ENCODE results near the gene IQGAP3.

The IQGAP3 gene

DNA sequence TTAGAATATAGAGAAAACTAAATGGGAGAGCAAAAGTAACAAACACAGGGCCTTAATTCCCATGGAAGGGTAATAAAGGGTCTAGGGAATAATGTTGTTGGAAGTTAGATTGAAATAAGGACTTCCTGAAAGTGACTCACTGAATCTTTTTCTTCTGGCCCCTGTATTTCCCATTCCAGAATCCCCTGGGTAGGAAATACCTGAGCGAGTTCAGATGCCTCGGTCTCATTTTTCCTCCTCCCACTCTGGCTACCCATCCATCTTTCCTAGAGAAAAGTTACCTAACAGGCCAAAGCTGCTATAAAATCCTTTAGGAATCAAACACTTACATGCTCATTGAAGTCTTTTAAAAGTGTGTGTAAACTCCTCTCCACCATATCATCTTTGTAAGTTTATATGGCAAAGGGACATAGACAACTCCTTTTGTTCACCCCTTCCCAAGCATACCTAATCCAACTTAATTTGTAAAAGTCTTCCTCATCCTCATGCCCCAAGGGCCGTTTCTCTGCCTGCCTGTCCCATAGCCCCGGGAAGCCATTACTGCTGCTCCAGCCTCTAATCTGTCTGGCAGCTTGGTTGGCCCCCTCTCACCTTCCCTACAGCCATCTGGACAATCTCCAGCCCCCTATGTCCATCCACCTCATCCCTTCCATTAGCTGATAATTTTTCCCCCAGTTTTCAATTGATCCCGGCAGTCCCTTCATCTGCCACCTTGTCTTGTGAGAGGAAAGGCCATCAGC is 68.5 kb downstream of the IQGAP3 start:
- TF ChIP-seq, protein P1, sequence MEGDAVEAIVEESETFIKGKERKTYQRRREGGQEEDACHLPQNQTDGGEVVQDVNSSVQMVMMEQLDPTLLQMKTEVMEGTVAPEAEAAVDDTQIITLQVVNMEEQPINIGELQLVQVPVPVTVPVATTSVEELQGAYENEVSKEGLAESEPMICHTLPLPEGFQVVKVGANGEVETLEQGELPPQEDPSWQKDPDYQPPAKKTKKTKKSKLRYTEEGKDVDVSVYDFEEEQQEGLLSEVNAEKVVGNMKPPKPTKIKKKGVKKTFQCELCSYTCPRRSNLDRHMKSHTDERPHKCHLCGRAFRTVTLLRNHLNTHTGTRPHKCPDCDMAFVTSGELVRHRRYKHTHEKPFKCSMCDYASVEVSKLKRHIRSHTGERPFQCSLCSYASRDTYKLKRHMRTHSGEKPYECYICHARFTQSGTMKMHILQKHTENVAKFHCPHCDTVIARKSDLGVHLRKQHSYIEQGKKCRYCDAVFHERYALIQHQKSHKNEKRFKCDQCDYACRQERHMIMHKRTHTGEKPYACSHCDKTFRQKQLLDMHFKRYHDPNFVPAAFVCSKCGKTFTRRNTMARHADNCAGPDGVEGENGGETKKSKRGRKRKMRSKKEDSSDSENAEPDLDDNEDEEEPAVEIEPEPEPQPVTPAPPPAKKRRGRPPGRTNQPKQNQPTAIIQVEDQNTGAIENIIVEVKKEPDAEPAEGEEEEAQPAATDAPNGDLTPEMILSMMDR (IDR thresholded peaks at IDR 0.05): no peak

DNA sequence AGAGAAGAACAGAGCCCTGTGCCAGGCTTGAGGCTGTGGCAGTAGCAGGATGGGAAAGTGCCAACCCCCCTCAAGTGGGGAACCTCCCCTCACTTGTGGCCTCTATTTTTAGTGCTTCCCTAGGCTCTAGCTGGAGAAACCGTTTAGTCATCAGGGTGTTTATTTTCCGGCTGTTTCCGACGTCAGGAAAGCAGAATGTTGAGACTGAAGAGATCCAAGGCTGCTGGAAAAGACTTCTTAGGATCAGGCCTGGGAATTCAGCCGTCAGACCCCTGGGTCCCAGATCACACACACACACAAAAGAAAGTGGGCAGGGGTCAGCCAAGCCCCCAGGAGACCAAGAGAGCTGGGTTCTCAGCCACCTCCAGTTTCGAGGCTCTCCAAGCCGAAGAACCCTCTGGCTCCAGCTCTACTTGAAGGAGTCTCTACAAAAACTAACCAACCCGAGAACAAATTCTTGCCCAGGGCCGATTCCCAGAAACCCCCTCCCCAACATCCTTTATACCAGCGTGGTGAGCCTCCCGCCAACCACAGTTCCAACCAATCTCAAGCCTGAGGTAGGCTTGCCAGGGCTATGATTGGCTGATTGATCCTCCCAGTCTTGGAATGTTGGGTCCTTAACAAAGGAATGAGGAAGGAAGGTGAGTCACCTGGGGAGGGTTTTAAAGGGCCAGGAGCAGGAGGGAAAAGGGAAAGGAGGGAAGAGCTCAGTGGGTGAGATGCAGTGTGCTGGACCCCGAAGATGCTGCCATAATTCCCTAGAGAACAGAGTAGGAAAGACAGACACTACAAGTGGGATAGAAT is 69.3 kb downstream of the IQGAP3 start:
- TF ChIP-seq, protein P1 (IDR thresholded peaks at IDR 0.05): no peak

DNA sequence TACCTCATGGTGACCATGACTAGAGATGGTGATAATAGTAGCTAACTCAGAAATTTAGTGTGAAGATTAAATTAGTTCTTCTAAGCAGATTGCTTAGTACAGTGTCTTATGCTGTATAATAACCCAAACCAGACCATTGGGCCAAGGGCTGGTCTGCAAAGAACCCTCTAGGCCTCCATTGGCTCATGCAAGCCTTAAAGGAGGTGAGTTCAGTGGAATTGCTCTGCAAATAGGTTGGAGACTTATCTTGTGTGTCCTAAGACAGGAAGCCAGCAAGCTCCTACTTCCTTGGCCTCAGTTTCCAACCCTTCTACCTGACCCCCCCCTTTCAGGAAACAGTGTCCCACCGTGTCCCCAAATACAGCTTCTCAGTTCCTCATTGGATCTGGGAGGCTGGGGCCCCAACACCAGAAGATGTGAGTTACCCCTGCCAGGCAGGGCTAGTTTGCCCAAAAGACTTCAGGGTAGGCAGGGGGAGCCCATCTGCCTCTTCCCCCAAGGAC is 69.9 kb downstream of the IQGAP3 start:
- TF ChIP-seq, protein P1 (IDR thresholded peaks at IDR 0.05): no peak

DNA sequence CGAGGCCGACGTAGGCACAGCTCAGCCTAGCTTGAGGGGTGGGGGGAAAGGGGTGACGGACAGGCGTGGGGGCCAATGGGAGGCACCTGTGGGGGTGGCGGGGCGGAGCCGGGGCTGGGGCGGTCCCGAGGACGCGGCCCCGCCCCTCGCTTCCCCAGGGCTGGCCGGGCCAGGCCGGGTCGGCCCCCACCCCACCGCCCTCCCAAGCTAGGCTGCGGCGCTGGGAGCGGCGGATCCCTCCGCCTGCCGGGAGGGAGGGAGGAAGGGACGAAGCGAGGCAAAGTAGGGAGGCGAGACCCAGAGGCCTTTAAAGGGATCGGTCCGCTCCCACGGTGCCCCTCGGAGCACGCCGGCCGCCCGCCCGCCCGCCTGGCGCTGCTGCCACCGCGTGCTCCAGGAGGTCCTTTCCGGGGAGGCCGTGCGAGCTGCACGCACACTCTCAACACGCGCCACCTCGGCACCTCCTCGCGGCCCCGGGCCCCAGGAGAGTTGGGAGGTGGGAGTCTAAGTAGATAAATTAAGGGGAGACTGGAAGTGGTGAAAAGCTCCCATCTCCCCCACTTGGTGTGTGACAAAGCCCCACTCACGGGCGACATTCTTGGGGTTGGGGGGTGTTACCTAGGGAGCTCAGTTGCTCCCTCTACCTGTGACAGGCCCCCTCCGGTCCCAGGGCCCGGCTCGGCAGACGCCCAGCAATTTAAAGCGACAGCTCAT is 71.4 kb downstream of the IQGAP3 start:
- TF ChIP-seq, protein P1 (IDR thresholded peaks at IDR 0.05): peak; percentile 74

DNA sequence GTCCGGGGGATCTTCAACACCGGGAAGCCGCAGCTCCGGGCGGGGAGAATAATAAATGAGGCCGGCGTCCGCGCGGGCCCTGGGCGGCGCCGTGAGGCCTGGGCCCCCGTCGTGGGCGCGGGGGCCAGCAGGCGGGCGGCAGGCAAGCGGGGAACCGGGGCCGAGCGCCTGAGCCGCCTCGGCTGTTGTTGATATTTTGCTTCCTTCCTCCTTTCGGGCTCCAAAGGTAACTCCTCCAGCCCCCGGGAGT is 71.9 kb downstream of the IQGAP3 start, which contains the start of gene MEF2D:
MEF2D (minus strand) TSS at position 233 of the 250 bp plus-strand sequence. CDS start 17,483 bp downstream, outside the sequence.
- TF ChIP-seq, protein P1 (IDR thresholded peaks at IDR 0.05): no peak

DNA sequence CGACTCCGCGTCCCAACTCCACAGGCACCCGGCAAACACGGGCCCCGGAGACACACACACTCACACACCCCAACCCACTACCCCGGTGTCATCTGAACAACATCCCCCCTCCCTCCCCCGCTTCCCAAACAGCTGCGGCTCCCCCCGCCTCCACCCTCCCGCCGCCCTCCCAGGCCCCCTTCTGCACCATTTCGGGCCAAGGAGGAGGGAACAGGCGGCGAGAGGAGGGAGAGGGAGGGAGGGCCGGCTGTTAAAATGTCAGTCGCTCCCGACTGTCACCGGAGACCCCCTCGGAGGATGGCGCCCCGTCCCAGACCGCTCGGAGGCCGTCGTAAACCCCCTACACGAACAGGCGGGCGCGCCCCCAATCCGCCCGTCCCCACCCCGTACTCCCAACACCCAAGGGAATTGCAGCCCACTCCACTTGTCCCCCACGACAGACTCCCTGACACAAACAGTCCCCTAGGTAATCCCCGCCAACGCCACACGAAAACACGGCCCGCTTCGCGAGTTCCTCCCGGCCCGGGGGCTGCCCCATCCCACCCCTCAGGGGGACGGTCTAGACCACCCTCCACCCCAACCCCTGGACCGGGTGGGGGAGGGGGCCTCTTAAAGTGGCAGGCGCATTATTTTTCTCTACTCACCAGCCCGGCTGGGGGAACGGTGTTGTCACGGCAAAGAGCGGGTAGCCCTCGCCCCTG is 72.4 kb downstream of the IQGAP3 start:
- TF ChIP-seq, protein P1 (IDR thresholded peaks at IDR 0.05): no peak
